ENCODE measurements around the gene NCKAP5L. TPM values are rescaled to one million over a fixed set of nuclear protein-coding genes. Genes with fewer than 3 reads are reported as not detected.

Gene NCKAP5L
- total and polyA plus RNA-seq, 9 of the 15 experiments (the other 6 are each of a cell fraction or from before 2014, with no cell fraction given), result 0.01 to 14.4 (median 3.7) TPM

GRCh38 chr12:49842519-49843352, 14.5 kb upstream of the NCKAP5L start, which contains the start of gene BCDIN3D (continued):
- no peak for TF ChIP-seq RFX5 (IDR thresholded peaks at IDR 0.05; ENCODE audit: low read depth, low read length)
- TF ChIP-seq FOXK2 (conservative IDR thresholded peaks at IDR 0.05 in 1 of 2, IDR thresholded peaks at IDR 0.05 in 1 of 2; ENCODE audit: low read depth in 2 of 2), result peak in 1 of 2 experiments; percentile 25; a peak in 2 of 4 replicates
- peak; percentile 87 for TF ChIP-seq POLR2H (tag; IDR thresholded peaks at IDR 0.05; ENCODE audit: low read depth)
- TF ChIP-seq, protein P1, sequence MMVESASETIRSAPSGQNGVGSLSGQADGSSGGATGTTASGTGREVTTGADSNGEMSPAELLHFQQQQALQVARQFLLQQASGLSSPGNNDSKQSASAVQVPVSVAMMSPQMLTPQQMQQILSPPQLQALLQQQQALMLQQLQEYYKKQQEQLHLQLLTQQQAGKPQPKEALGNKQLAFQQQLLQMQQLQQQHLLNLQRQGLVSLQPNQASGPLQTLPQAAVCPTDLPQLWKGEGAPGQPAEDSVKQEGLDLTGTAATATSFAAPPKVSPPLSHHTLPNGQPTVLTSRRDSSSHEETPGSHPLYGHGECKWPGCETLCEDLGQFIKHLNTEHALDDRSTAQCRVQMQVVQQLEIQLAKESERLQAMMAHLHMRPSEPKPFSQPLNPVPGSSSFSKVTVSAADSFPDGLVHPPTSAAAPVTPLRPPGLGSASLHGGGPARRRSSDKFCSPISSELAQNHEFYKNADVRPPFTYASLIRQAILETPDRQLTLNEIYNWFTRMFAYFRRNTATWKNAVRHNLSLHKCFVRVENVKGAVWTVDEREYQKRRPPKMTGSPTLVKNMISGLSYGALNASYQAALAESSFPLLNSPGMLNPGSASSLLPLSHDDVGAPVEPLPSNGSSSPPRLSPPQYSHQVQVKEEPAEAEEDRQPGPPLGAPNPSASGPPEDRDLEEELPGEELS (CRISPR knock-in tag; IDR thresholded peaks at IDR 0.05; ENCODE audit: borderline replicate concordance), result peak; percentile 39; the same call in 1 of the 2 replicates
- no peak for TF ChIP-seq CHAMP1 (IDR thresholded peaks at IDR 0.05)
- TF ChIP-seq ZNF57 (CRISPR knock-in tag; IDR thresholded peaks at IDR 0.05), result no peak
- TF ChIP-seq MNT (conservative IDR thresholded peaks at IDR 0.05), result peak; percentile 29 to 71
- peak; percentile 34; the same call in 1 of the 2 replicates for TF ChIP-seq SIN3B (IDR thresholded peaks at IDR 0.05; ENCODE audit: low read depth)
- peak; percentile 81 for TF ChIP-seq ETV5 (CRISPR knock-in tag; IDR thresholded peaks at IDR 0.05; ENCODE audit: low read depth)
- TF ChIP-seq ARID4B (CRISPR knock-in tag; IDR thresholded peaks at IDR 0.05), result peak; percentile 79; the same call in 1 of the 2 replicates
- TF ChIP-seq PHF8 (IDR thresholded peaks at IDR 0.05; ENCODE audit: borderline replicate concordance, low read length), result peak; percentile 88
- TF ChIP-seq KAT7 (CRISPR knock-in tag; IDR thresholded peaks at IDR 0.05; ENCODE audit: borderline replicate concordance), result 0 out of 2 replicates have a peak, but pooled peaks have one; percentile 68
- peak; percentile 47; the same call in 1 of the 2 replicates for TF ChIP-seq SPI1 (IDR thresholded peaks at IDR 0.05; ENCODE audit: borderline replicate concordance, low read depth, low read length)

Measured in K562 (cell line).